ENCODE results near the gene RNU6-1.

GRCh38 chr15:67825881-67826716 is 13.7 kb downstream of the RNU6-1 start:
- TF ChIP-seq, protein P1, sequence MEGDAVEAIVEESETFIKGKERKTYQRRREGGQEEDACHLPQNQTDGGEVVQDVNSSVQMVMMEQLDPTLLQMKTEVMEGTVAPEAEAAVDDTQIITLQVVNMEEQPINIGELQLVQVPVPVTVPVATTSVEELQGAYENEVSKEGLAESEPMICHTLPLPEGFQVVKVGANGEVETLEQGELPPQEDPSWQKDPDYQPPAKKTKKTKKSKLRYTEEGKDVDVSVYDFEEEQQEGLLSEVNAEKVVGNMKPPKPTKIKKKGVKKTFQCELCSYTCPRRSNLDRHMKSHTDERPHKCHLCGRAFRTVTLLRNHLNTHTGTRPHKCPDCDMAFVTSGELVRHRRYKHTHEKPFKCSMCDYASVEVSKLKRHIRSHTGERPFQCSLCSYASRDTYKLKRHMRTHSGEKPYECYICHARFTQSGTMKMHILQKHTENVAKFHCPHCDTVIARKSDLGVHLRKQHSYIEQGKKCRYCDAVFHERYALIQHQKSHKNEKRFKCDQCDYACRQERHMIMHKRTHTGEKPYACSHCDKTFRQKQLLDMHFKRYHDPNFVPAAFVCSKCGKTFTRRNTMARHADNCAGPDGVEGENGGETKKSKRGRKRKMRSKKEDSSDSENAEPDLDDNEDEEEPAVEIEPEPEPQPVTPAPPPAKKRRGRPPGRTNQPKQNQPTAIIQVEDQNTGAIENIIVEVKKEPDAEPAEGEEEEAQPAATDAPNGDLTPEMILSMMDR (IDR thresholded peaks at IDR 0.05; ENCODE audit: low read length) = no peak
- no peak for TF ChIP-seq EZH2 (IDR thresholded peaks at IDR 0.05; ENCODE audit: borderline replicate concordance, low read length)

All from OCI-LY1 (cell line).